Lung microvascular endothelial cell (primary cell): ENCODE results near the gene PDE2A. TPM values are rescaled to one million over a fixed set of nuclear protein-coding genes. Genes with fewer than 3 reads are reported as not detected.
A peak's percentile ranks its signal among the peaks of the same experiment; 100 is the strongest.

ENCODE experiments used
- DNase-seq, 2 donors: peaks; one replicate each; pipeline versions ENCODE4 v3.0.0 to v3.0.0-alpha.2; 2010; ENCODE audit warnings: low read depth in 2 of 2
- total RNA-seq: library from RNA; depleted of rRNA; stranded (reverse); fragments of >200 nt; gene quantifications from 2 replicates; pipeline ENCODE4 v1.2.1, GENCODE V29; 2014

Gene PDE2A
- total RNA-seq, 1 donor from 2014 or later: 415 TPM

DNA sequence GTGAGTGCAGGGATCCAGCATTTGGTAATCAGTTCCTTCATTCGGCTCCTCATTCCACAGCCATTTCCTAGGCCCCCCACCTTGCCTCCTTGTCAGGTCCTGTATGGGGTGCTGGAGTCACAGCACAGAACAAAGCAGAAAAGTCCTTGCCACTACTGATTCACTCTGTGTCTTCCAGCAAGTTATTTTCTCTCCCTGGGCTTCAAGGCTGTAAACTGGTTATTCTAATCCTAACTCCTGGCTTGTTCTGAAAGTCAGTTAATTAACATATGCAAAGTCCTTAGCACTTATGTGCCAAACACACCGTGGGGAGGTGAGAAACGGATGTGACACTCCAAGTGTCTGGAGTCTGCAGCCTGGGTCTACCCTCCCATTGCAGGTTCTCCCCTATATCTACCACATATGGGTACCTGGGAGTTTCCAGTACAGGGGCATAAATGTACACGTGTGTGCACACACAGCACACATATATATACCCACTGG lies 30.6 kb upstream of the PDE2A start:
- DNase-seq: no peak

DNA sequence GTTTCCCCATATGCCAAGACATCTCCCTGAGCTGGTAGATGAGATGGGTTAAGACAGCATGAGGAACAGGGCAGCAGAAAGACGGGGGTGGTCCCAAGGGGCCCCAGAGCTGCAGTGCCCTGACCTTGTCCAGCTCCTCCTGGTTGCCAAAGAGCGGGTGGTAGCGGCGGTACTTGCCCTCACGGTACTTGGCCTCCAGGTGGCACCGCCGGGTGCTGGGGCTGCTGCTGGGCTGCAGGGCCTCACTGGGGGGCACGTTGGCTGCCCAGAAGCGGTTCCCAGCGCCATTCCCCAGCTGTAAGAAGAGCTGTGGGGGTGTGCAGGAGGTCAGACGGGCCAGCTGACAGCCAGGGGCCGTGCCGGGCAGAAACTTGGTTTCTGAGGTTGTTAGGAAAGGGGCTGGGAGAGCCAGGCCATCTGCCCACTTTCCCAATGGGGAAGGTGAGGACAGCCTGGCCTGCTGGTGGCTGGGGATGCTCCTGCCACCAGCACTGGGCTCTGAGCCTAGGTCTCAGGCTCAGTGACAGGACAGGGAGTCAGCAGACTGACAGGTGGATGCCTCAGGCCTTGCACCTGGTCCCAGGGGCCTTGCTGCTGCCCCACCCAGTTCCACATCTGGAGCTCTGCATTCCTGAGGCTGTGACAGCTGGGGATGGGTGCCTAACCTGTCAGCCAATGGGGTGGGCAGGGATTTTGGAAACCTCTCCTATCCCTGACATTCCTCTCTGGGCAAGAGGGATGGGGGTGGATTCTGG lies 30.0 kb upstream of the PDE2A start:
- DNase-seq: no peak

DNA sequence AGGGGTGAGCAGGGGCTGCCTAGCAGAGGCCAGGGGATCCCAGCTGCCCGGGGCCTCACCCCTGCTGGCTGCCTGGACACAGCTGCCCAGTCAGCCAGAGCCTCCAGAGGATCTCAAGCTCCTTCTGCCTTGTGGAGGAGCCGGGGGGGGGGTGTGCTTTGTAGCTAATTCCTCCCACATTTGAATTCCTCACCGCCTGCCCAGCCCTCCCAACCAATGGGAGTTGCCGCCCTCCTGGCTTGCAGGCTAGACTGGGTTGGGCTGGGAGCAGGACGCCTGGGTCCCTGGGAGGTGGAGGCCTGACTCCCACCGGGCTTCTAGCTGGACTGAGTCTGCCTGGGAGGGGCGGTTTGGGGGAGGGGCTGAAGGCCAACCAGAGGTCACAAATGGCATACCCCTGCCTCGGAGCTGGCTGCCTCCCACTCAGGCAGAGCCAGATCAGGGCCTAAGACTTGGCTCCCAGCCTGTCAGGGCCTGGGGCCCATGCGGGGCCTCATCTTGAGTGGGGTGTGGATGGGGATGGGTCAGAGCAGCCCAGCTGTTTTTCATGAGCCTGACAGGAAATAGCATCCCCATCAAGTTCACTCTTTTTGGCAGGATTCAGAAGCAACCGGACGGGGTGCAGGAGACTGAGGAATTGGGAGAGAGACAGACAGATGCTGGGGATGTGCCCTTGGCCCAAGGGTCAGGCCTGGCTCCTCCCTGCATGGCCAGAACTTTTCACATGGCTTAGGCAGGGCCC lies 29.2 kb upstream of the PDE2A start:
- DNase-seq: no peak

DNA sequence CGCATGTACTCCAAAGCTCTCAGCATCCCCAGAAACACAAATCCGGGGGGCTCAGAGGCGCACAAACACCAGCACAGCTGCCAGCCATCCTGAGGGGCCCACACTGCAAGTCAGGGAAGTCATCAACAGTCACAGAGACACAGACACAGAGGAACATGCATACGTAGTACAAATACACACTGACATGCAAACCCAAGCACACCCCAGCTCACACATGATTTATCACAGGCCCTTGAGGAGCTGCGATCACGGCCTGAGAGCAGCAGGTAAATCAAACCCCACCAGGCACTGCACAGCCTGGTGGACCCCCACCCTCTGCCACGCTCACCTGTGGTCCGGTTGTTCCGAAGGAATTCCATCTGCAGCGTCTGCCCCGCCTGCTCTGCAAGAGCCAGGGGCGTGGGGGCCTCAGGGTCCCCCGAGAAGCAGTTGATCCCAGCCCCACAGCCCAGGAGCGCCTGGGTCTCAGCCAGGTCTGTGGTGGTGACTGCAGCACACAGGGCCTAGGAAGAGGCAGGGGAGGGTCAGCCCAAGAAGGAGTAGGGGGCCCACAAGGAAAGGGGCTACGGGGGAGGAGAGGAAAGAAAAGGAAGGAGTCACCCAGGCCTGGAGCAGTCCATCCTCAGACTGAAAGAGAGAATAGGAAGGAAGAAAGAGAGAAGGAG lies 28.5 kb upstream of the PDE2A start:
- DNase-seq: no peak

DNA sequence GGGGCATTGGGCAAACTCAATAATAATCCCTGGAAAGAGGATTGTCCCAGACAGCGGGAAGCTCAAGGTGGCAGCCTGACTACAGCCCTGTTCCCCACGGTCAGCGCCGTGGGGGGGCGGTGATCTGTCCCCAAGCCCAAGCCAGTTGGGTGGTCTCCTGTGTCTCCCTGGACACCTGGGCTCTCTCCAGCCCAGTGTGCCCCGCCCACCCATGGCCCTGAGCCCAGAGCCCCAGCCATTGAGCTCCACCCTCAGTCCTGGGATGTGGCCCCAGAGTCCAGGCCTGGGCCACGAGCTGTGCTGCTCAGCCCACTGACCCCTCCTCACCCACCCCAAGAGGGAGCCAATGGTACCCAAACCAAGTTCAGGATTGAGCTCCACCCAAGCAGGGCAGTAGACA lies 27.9 kb upstream of the PDE2A start:
- DNase-seq: no peak

DNA sequence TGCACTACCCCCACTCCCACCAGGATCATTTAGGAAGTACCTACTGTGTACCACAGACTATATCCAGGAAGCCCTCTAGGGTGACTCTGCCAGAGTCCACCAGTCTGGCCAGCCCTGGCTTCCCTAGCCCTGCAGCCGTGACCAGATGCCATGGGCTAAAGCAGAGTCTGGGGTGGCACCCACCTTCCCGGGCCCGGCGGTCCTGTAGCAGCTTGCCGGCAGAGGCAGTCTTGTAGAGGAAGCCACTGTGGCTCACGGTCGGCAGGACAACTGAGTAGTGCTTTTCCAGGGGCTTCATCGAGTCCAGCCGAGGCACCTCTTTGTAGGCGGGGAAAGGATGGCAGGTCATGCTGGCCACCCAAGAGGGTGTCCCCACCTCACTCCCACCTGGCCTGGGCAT lies 27.2 kb upstream of the PDE2A start:
- no peak for DNase-seq

DNA sequence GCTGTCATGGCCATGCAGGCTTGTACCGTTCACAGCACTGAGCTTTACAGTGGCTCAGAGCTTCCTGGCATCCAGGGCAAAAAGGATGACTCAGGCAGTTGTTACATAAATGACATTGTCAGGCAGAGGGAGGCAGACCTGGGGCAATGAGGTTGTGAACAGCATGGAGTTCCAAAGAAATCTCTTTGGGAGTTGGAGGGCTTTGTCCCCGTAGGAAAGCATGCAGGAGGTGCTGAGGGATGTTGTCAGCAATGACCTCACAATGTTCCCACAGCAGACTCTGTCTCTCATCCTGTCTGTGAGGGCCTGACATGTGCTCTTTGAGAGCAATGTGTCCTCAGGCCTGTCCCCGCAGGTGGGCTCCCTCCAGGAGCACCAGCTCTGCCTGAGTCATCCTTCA lies 25.9 kb upstream of the PDE2A start:
- DNase-seq: peak in 1 of 2 donors; percentile 45

DNA sequence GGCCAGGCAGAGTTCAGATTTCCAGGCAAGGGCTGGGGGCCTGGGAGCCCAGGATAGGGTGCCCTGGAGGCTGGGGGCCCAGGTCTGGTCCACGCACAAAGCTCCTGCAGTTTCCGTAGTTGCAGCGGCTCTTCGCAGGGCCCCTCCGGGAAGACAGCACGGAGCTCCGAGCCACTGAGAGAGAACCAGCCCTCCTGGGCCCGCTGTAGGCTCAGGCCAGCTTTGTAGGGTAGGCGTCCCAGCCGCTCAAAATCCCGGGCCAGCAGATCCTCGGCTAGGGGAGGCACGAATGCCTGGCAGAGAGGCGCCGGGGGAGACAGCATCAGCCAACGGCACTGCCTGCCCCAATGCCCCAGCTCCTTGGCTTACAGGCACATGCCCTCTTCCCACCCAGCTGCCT lies 23.6 kb upstream of the PDE2A start:
- no peak for DNase-seq

DNA sequence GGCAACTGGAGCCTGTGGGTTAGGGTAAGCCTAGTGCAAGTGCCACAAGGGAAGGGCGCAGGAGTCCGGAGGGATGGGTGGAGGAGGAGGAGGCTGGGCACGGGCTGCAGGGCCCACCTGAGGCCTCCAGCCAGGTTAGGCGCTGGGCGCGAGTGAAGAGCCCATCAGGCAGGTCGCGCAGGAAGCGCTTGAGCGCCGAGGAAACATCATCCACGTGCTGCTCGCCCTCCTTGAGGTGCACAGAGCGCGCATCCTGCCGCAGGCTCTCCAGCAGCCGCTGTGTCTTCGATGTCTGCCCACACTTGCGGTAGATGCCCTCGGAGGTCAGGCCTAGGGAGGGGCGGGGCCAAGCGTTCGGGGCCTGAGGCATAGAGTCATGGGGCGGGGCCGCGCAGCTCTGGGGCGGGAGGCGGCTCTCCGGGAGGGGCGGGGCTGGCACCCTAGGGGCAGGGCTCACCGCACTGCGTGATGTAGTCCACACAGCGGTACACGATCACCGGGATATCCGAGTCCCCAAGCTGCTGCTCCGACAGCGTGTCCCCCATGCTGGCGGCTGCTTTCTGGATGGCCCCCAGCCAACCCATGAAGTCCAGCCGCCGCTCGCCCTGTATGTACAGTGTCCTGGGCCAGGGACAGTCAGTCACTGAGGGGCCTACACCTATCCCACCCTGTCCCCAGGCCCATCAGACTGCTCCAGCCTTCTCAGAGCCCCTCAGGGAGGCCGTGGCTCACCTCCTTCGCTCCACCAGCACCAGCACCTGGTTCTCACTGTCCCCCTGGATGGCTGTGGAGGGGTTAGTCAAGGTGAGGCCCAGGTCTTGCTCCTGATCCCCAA lies 22.9 kb upstream of the PDE2A start:
- no peak for DNase-seq

DNA sequence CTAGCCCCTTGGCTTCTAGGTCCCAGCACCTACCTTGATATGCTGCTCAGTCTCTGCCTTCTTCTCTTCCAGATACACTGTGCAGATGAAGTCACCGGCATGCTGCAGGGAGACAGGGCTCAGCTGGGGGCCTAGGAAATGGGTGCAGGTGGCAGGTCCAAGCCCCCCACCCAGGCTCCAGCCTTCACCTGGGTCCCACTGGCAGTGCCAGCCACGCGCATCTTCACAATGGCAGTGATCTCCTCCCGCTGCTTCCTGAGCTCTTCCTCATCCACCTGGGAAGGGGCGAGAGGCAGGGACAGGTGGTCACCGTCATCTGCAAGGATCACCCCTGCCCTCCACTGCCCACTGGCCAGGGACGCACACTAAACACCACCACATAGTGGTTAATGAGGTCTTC lies 21.1 kb upstream of the PDE2A start:
- DNase-seq: no peak

DNA sequence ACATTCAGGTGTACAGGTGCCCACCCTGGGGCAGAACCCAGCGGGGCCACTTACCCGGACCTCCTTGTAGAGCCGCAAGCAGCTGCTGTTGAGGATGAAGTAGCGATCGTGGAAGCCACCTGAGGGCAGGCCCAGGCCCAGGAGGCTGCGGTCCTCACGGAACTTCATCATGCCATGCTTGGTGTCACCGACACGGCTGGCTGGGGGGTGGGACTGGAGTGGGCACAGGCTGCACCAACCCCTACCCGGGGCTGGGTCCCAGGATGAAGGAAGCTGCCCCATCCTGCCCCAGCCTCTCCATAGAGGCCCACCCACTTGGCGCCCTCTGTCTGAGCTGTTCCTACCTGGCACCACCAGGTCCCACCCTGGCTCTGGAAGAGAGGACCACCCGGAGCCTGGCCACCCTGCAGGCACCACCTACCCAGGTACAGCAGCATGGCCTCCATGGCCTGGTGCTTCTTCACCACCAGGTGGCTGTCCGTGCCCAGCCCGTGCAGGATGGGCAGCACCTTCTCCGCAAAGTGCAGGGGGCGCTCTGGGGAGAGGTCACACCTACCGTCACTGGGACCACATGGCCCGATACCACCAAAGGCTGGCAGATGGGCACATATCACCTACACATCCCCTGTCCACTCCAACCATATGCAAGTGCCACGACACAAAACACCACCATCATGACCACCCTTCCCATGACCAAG lies 19.2 kb upstream of the PDE2A start:
- no peak for DNase-seq

DNA sequence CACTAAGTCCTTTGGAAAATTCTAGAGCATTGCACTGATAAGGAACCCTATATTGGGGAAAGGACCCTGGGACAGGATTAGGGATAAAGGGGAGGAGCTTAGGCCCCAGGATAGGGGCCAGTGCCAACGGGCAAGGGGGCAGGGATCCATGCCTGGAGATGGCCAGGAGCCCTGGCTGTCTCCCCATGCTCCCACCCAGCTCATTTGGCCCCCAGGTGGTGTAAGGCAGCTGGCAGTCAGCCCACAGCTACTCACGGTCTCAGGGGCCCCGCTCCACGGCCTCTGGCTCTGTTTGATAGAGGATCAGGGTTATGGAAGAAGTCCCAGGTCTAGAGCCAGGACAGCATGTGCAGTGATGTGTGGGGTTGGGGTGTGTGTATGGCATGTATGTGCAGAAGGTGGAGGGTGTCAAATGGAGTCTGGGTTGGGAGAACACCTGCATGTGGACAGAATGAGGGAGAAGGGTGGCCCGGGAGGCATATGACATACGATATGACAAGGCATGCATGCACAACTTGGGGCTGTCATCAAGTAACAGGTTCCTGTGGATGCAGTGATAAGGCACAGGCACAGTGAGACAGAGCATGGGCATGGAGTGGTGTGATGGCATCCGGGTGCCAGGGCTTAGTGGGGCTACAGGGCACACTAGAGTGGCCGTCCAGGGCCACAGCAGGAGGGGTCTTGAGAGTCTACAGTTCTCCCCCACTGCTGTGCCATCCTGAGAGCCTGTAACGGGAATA lies 18.4 kb upstream of the PDE2A start:
- DNase-seq: no peak

DNA sequence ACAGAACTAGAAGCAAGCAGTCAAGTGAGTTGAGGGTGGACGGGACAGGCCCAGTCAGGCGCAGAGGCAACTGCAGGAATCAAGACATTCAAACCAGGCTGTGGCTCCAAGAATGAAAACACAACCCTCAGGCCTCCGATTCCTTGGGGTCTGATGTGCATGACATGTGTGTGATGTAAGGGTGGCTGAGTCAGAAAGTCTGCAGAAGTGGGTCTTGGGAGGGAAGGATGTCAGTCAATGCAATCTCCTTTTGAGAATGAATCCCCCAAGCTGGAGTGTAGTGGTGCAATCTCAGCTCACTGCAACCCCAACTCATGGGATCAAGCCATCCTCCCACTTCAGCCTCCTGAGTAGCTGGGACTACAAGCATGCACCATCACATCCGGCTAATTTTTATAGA lies 15.9 kb upstream of the PDE2A start:
- no peak for DNase-seq

DNA sequence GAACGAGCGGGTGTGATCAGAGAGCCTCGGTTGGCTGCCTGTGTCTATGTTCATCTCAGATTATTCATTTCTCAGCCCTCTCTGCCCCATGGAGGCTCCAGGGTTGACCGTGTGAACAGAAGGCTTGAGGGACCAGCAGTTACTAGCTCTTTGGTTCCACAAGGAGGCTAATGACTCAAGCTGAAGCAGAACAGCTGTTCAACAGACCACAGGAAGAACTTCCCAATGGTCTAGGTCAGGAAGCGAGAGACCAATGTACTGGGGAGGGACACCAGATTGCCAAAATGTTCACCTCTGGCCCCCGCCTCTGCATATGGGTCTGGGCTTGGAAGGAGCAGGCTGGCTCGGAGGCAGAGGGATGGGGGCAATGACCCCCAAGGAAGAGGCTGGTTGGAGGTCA lies 14.7 kb upstream of the PDE2A start:
- no peak for DNase-seq

DNA sequence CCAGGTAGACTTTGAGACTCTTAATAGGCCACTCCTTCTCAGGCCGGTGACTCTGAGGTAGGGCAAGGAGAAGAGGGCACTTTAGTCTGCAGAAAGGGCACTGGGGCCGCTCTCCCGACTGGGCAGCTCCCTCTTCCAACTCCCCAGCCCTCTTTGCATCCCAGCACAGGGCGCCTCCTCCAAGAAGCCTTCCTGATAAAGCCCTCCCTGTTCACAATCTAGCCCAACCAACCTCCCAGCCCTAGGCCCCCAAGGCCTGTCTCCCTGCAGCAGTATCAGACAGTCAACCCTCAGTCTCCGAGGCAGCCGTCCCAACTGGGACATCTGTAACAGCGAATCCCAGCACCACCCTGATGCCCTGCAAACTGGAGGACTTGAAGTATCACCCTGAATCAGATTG lies 14.3 kb upstream of the PDE2A start:
- DNase-seq: no peak

DNA sequence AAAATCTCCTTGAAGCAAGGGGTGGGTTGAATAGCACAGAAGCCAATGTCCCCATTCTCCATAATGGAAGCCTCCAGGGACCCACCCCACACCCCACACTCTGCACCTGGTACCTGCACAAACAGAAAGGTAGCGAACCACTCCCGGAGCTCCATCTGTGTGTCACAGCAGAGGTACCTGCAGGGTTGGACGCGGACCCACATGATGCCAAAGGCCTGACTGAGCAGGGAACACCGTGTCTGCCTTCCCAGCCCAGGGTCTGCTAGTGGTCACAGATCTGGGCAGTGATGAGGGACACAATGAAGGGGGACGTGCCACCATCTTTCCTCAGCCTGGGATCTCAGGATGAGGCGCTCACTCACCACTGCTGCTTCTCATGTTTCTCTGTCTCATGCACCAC lies 13.1 kb upstream of the PDE2A start:
- no peak for DNase-seq

DNA sequence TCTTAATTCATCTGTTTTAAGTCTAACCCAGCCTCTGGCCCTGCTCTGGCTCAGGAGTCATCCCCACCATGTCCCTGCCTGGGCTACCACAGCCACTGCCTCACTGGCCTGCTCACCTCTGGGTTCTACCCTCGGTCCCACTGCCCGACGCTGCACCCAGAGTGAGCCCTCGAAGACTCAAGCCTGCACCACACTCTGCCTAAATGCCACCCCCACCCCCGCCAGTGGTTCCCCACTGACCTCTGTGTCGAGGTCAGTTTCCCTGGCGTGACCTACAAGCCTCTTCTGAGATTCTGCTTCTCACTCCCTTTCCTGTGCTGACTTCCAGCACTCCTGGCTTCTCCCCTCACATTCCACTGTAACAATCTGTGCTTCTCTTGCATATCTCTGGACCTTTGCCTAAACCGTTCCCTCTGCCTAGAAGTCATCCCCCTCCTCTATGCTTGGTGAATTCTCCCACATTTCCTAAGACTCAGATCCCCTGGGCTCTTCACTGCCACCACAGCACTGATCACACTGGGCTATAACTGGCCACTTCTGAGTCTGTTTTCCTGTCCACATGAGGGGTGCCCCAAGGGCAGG lies 12.5 kb upstream of the PDE2A start:
- no peak for DNase-seq

DNA sequence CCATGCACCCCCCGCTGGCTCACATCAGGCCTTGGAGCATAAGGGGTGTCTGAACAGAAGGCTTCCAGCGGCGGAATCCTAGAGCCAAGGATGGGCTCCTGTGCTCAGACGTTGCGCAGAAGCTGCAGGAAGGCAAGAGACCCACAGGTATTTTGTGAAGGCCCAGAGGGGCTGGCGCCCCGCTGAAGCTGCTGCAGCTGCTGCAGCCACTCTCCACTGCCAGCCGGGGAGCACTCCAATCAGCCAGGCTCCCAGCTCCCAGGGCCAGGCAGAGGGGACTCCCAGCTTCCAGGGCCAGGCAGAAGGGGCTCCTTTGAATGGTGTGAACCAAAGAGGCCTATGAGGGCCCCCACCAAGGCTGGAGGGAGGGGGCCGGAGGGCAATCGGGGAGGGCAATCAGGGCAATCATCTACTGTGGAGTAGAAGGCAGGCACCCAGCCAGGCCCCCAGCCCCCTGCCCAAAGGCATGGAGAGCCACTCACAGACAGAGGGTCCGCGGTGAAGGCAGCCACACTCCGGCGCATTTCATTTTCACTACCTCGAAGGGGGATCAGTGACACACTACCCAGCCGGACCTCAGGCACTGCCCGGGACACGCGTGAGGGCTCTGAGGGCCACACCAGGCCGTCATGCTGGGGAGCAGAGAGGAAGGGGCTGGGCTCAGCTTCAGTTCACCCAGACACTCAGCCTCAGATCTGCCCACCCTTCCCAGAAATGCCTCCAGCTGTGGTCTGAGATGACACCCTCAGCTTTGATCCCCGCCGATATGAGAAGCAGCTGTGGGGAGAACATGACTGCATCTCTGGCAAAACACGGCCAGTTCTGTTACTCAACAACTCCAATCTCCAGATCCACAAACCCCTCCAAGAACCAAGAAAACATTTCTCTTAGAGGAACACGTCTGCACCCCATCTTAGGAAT lies 11.6 kb upstream of the PDE2A start:
- no peak for DNase-seq
